ENCODE measurements around the gene MIGA1. TPM values are rescaled to one million over a fixed set of nuclear protein-coding genes. Genes with fewer than 3 reads are reported as not detected.
"Not testable (repeated sequence)": the region's sequence is repeated elsewhere in the genome, so short reads cannot be mapped to it uniquely, and the experiment has no call there.

MIGA1 gene
- total RNA-seq, 2 donors from 2014 or later, result 13.3 to 14.0 TPM

DNA sequence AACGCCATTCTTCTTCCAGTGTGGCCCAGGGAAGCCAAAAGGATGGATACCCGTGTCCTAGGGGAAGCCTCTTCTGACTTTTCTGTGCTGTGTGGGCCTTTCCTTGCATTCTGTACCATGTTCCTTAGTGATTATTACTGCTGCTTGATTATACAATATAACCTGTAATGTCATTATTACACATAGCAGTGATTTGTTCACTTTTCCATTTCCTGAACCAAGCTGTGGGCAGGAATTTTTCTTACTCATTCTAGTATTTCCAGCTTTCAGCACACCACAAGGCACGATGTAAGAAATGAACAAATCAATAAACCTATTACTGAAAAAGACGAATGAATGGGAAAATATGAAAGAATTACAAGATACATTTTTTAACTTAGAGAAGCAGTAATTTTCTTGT is 11.4 kb upstream of the MIGA1 start:
- Mint-ChIP-seq H3K4me1 (ENCODE audit: low read depth in 2 of 2) (no peaks in the 10 kb centered on the region), H3K4me3 (no peak overlapping the region), H3K27ac (no peak overlapping the region), H3K27me3 (peaks cover 0 to 4% of the 10 kb centered on the region in 2 donors), H3K36me3 (no peaks in the 10 kb centered on the region), H3K9me3 (no peaks in the 10 kb centered on the region)
- no peak for DNase-seq (ENCODE audit: low spot score)
- no peak for ATAC-seq

DNA sequence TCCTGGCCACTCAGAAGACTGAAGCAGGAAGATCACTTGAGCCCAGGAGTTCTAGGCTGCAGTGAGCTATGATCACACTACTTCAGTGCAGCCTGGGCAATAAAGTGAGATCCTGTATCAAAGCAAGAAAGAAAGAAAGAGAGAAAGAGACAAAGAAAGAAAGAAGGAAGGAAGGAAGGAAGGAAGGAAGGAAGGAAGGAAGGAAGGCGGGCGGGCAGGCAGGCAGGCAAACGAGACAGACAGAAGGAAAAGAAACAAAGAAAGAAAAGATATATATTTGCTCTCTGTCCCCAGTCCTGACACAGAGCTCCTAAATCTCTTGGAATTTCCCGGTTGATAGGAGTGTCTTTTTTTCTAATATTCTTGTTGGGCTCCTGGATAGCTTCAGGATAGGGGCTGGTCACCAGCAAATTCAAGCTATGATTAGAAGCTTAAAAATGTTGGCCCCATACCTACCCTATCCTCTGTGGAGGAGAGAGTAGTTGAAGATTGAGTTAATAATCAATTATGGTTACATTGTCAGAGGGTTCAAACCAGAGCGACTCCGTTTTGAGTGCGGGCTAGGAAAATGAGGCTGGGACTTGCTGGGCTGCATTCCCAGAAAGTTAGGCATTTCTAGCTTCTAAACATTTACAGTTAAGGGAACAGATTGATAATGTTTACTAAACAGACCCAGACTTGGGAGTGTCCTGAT is 3.3 kb upstream of the MIGA1 start:
- Mint-ChIP-seq H3K9me3 (no peaks in the 10 kb centered on the region), H3K4me1 (ENCODE audit: low read depth in 2 of 2) (peaks cover 12 to 20% of the 10 kb centered on the region in 2 donors), H3K4me3 (no peak overlapping the region), H3K27ac (no peak overlapping the region), H3K36me3 (no peaks in the 10 kb centered on the region), H3K27me3 (no peaks in the 10 kb centered on the region)
- DNase-seq (ENCODE audit: low spot score), result no peak
- ATAC-seq, result no peak

DNA sequence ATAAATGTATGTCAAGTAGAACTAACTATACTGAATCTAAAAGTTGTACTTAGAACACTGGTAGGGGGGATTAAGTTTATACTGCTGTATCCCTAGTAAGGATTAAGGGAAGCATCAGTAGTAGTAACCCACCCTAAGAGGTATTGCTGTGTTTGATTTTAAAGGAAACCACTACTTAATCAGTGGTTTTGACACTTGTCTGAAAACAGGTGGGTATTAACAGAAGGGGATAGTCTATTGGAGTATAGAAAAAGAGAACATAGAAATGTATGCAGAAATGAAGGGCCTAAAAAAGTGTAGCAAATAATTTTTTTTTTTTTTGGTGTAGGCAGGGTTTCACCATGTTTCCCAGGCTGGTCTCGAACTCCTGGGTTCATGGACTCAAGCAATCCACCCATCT is 2.2 kb downstream of the MIGA1 start:
- DNase-seq (ENCODE audit: low spot score), result no peak
- H3K27me3 Mint-ChIP-seq, result no peaks in the 10 kb centered on the region
- ATAC-seq, result no peak
- H3K4me1 Mint-ChIP-seq (ENCODE audit: low read depth in 2 of 2), result peaks cover 18 to 33% of the 10 kb centered on the region in 2 donors
- H3K4me3 Mint-ChIP-seq, result peak overlapping the region; percentile 48
- H3K27ac Mint-ChIP-seq, result no peak overlapping the region
- peaks cover 19% of the 10 kb centered on the region for H3K36me3 Mint-ChIP-seq
- H3K9me3 Mint-ChIP-seq, result peaks cover 3% of the 10 kb centered on the region

DNA sequence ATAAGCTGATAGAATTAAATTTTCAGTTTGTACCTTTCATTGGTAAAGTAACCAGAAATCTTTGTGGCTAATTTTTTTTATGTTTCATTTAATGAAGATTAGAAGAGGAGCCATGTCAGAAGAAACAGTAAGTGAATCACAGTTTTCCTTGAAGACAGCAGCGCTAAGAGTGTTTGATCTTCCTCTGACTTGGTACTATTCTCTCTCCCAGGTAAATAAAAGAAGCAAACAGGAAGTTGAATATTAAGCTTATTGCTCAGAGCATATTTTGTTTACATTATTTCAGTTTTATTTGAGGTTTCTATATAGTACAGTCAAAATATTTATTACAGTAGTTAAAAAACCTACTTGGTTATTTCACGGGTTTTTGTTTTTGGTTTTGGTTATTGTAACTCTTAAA is 3.7 kb downstream of the MIGA1 start:
- no peak overlapping the region for H3K4me3 Mint-ChIP-seq
- H3K4me1 Mint-ChIP-seq (ENCODE audit: low read depth in 2 of 2), result peaks cover 19 to 33% of the 10 kb centered on the region in 2 donors
- H3K27me3 Mint-ChIP-seq, result no peaks in the 10 kb centered on the region
- H3K9me3 Mint-ChIP-seq, result peaks cover 5% of the 10 kb centered on the region
- H3K27ac Mint-ChIP-seq, result no peak overlapping the region
- DNase-seq (ENCODE audit: low spot score), result no peak
- H3K36me3 Mint-ChIP-seq, result peaks cover 23% of the 10 kb centered on the region
- ATAC-seq, result no peak

DNA sequence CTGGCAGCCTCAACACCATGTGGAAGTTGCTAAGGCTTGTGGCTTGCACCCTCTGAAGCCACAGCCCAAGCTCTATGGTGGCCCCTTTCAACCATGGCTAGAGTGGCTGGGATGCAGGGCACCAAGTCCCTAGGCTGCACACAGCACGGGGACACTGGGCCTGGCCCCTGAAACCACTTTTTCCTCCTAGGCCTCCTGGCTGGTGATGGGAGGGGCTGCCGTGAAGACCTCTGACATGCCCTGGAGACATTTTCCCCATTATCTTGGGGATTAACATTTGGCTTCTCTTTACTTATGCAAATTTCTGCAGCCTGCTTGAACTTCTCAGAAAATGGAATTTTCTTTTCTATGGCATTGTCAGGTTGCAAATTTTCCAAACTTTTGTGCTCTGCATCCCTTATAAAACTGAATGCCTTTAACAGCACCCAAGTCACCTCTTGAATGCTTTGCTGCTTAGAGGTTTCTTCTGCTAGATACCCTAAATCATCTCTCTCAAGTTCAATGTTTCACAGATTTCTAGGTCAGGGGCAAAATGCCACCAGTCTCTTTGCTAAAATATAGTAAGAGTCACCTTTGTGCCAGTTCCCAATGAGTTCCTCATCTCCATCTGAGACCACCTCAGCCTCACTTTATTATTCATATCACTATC is 6.8 kb downstream of the MIGA1 start:
- H3K27me3 Mint-ChIP-seq; ATAC-seq; DNase-seq (ENCODE audit: low spot score); H3K27ac Mint-ChIP-seq; H3K4me3 Mint-ChIP-seq; H3K9me3 Mint-ChIP-seq: not testable (repeated sequence)
- Mint-ChIP-seq H3K36me3 (peaks cover 30% of the 10 kb centered on the region), H3K4me1 (ENCODE audit: low read depth in 2 of 2) (peaks cover 12 to 15% of the 10 kb centered on the region in 2 donors)

DNA sequence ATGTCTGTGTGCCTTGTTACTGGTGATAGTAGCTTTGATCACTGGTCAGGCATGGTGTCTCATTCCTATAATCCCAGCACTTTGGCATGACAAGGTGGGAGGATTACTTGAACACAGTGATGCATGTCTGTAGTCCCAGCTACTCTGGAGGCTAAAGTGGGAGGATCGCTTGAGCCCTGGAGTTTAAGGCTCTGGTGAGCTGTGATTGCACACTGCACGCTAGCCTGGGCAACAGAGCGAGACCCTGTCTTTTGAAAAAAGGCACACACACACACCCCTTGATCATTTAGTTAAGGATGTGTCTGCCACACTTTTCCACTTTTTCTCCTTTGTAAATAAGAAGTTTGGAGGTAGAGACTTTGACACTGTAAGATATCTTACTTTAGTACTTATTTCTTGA is 15.1 kb downstream of the MIGA1 start:
- DNase-seq (ENCODE audit: low spot score) (no peak), ATAC-seq (no peak)
- peaks cover 5% of the 10 kb centered on the region for H3K36me3 Mint-ChIP-seq
- no peak overlapping the region for H3K27ac Mint-ChIP-seq
- H3K27me3 Mint-ChIP-seq, result no peaks in the 10 kb centered on the region
- H3K4me3 Mint-ChIP-seq, result no peak overlapping the region
- peaks cover 8 to 13% of the 10 kb centered on the region in 2 donors for H3K4me1 Mint-ChIP-seq (ENCODE audit: low read depth in 2 of 2)
- H3K9me3 Mint-ChIP-seq, result no peaks in the 10 kb centered on the region

DNA sequence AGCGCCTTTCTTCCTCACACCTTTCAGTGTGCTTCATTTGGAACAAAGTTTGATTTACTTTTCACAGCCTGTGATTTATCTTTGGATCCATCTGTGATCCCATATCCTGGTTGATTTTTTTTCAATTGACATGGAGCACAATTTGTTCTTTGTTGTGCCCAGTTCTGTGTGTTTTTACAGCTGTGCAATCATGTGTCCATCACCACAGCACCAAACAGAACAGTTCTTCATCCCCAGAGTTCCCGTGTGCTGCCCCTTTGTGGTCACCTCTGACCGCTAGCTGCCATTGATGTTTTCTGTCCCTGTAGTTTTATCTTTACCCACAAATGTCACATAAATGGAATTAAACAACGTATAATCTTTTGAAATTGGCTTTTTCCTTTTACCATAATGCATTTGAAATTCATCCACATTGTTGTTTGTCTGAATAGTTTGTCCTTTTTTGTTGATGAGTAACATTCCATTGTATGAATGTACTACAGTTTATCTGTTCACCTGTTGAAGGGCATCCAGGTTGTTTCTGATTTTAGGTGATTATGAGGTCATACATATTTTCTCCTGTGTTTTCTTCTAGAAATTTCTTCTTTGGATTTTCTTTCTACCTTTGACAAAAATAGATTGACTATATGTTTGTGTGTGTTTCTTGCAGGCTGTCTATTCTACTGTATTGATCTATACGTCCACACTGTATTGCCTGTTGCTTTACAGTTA is 17.4 kb downstream of the MIGA1 start:
- Mint-ChIP-seq H3K4me1 (ENCODE audit: low read depth in 2 of 2) (peaks cover 8 to 10% of the 10 kb centered on the region in 2 donors), H3K36me3 (peaks cover 5% of the 10 kb centered on the region), H3K27me3 (no peaks in the 10 kb centered on the region), H3K4me3 (no peak overlapping the region), H3K9me3 (no peaks in the 10 kb centered on the region), H3K27ac (no peak overlapping the region)
- DNase-seq (ENCODE audit: low spot score) (no peak), ATAC-seq (no peak)

DNA sequence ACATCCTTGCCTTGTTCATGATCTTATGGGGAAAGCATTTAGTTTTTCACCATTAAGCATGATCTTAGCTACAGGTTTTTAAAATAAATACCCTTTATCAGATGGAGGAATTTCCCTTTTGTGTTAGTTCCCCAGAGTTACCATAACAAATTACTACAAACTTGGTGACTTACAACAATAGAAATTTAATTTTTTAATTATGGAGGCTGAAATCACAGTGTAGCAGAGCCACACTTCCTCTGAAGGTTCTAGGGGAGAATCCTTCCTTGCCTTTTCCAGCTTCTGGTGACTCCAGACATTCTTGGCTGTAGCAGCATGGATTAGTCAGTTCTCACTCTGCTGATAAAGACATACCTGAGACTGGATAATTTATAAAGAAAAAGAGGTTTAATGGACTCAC is 18.5 kb downstream of the MIGA1 start:
- Mint-ChIP-seq H3K4me1 (ENCODE audit: low read depth in 2 of 2) (peaks cover 6 to 8% of the 10 kb centered on the region in 2 donors), H3K9me3 (no peaks in the 10 kb centered on the region), H3K36me3 (peaks cover 5% of the 10 kb centered on the region), H3K4me3 (no peak overlapping the region), H3K27ac (no peak overlapping the region), H3K27me3 (no peaks in the 10 kb centered on the region)
- no peak for DNase-seq (ENCODE audit: low spot score)
- ATAC-seq, result no peak

DNA sequence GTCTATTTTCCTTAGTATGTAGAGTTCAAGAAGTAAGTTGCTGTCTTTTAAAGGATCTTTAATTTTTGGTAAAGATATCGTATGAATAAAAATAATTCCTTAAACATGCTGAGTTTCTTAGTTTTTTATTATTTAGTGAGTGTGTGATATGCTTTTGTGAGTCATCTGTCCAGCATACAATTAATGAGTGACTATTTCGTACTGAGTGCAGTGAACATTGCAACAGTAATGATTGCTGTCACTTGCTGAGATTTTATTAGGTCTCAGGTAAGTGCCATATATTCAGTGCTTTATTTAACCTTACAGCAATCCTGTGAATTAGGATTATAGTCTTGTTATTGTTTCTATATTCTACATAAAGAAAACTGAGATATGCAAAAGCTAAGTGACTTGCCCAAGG is 22.6 kb downstream of the MIGA1 start:
- ATAC-seq (no peak), DNase-seq (ENCODE audit: low spot score) (no peak)
- Mint-ChIP-seq H3K9me3 (no peaks in the 10 kb centered on the region), H3K4me3 (no peak overlapping the region), H3K4me1 (ENCODE audit: low read depth in 2 of 2) (peaks cover 1 to 3% of the 10 kb centered on the region in 2 donors), H3K36me3 (peaks cover 5% of the 10 kb centered on the region), H3K27ac (no peak overlapping the region), H3K27me3 (no peaks in the 10 kb centered on the region)

DNA sequence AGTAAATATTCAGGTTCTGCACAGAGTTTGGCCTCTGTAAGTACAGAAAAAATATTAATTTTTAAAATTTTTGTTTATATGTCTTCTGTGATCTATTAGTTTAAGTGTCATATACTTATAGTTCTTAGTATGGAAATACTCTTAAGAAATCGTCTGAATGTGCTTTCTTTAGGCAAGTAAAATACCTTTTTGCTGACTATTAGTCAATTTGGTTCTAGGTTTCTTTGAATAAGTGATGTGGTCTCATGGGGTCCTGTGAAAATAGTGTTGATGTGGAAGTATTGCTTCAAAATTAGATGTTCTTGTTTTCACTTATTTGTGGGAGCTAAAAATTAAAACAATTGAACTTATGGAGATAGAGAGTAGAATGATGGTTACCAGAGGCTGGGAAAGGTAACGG is 23.9 kb downstream of the MIGA1 start:
- no peak for DNase-seq (ENCODE audit: low spot score)
- no peaks in the 10 kb centered on the region for H3K9me3 Mint-ChIP-seq
- H3K27ac Mint-ChIP-seq, result no peak overlapping the region
- H3K4me3 Mint-ChIP-seq, result no peak overlapping the region
- no peaks in the 10 kb centered on the region for H3K4me1 Mint-ChIP-seq (ENCODE audit: low read depth in 2 of 2)
- ATAC-seq, result no peak
- peaks cover 5% of the 10 kb centered on the region for H3K36me3 Mint-ChIP-seq
- no peaks in the 10 kb centered on the region for H3K27me3 Mint-ChIP-seq

DNA sequence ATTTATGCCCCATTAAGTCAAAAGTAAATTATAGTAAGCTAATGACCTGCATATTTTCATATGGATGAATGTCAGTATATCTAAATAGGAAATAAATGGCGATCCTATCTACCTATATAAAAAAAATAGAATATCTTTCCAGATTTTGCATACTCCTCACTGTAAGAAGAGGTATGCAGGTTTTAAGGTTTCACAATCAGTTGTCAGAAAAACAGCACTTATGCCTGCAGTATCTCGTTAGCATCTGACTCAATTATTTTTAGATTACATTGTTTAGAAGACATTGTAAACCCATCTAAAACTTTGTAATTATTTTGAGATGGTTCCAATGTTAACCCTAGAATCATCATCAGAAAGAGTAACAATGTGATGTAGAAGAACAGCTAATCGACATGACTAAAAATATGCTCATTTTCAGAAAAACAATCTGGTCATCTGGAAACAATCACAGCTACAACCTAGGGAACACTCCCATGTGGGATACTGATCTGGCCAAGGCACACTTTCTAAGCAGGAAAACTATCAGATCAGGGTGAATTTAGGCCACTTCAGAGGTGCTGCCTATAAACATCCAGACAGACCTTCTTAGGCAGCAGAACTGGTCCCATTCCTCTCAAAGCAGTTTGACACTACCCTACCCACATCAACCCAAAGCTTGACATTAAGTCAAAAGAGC is 30.5 kb downstream of the MIGA1 start:
- H3K27ac Mint-ChIP-seq, result not testable (repeated sequence)

DNA sequence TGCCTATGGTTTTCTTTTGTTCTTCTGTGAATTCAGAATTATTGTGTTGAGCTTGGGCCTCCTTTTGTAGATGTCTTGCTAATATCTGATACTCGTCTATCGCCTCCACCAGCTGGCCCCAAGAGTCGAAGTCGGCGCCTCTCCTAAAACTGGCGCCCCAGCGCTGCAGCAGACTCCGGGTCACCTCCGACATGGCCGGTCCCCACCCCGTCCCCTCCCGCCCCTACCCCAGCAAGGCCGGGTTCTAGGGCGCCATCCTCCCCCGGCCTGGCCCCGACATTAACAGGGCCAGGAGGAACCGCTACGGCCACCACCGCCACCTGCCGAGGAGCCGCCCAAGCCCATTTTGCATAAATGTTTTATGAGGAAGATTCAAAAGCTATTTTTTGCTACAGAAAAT is 32.1 kb downstream of the MIGA1 start:
- DNase-seq (ENCODE audit: low spot score); H3K4me1 Mint-ChIP-seq (ENCODE audit: low read depth in 2 of 2); H3K36me3 Mint-ChIP-seq; H3K27me3 Mint-ChIP-seq; H3K27ac Mint-ChIP-seq; H3K9me3 Mint-ChIP-seq; H3K4me3 Mint-ChIP-seq: not testable (repeated sequence)
- ATAC-seq, result peak; percentile 52 to 61

More for the DNA sequence above, 30.5 kb downstream of the MIGA1 start:
- ATAC-seq; H3K36me3 Mint-ChIP-seq; DNase-seq (ENCODE audit: low spot score); H3K4me1 Mint-ChIP-seq (ENCODE audit: low read depth in 2 of 2); H3K4me3 Mint-ChIP-seq; H3K27me3 Mint-ChIP-seq; H3K9me3 Mint-ChIP-seq: not testable (repeated sequence)

DNA sequence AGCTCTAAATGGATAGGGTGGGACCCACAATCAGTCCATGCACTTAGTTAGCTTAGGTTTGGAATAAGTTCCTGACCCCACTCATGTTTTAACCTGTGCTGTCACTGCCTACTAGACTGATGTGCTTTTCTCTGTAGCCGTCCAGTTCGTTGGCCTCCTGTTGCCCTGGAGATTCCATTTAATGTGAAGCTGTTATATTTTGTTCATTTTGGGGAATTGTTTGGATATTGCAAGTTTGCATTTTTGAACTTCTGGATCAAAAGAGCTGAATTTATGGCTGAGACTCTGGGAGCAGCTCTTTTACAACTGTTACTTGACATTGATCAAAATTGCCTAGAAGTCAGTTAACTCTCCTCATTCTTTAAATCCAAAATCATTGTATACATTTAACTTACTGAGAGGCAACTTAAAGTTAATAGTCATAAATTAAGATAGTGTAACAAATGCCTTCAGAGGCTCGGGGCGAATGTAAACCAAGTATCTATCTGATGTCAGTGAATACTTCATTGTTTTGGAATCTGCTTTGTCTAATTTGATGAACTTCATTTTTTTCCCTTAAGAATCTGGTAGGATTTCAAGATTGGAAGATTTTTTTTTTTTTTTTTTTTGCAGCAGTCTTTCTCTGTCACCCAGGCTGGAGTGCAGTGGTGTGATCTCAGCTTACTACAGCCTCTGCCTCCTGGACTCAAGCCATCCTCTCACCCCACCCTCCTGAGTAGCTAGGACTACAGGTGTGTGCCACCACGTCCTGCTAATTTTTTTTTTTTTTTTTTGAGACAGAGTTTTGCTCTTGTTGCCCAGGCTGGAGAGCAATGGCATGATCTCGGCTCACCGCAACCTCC is 38.1 kb downstream of the MIGA1 start:
- H3K4me3 Mint-ChIP-seq, result no peak overlapping the region
- H3K4me1 Mint-ChIP-seq (ENCODE audit: low read depth in 2 of 2), result peaks cover 0 to 3% of the 10 kb centered on the region in 2 donors
- no peaks in the 10 kb centered on the region for H3K9me3 Mint-ChIP-seq
- peaks cover 9% of the 10 kb centered on the region for H3K36me3 Mint-ChIP-seq
- no peak for ATAC-seq
- H3K27me3 Mint-ChIP-seq, result no peaks in the 10 kb centered on the region
- DNase-seq (ENCODE audit: low spot score), result no peak
- H3K27ac Mint-ChIP-seq, result no peak overlapping the region
